Naive B cell (primary cell): ENCODE data around the gene OBI1. TPM values are rescaled to one million over a fixed set of nuclear protein-coding genes. Genes with fewer than 3 reads are reported as not detected.

Source experiments
- ATAC-seq, 2 donors: fragments of 150-1000 bp; cut with Tn5 transposase; 2 replicates each; pipeline ENCODE4 v1.10.0; 2021; ENCODE audit warnings: low read depth in 2 of 2, mild to moderate bottlenecking in 2 of 2, moderate library complexity in 2 of 2
- DNase-seq: peaks from one replicate; pipeline ENCODE4 v3.0.0; 2022
- H3K27ac Mint-ChIP-seq, 6 donors: one replicate each; pipeline ENCODE4 v1.8.0; 2020 to 2022; ENCODE audit warnings: mild to moderate bottlenecking in 6 of 6, mixed read lengths in 6 of 6, moderate library complexity in 5 of 6, inconsistent platforms in 2 of 6
- H3K27me3 Mint-ChIP-seq, 3 donors: one replicate each; pipeline ENCODE4 v1.8.0; 2021 to 2022; ENCODE audit warnings: mixed read lengths in 3 of 3, mild to moderate bottlenecking in 1 of 3
- H3K36me3 Mint-ChIP-seq, 2 donors: one replicate each; pipeline ENCODE4 v1.8.0; 2020 to 2022; ENCODE audit warnings: mixed read lengths in 2 of 2, inconsistent platforms in 1 of 2, mild to moderate bottlenecking in 1 of 2
- H3K4me1 Mint-ChIP-seq, 3 donors: one replicate each; pipeline ENCODE4 v1.8.0; 2020 to 2022; ENCODE audit warnings: mixed read lengths in 3 of 3, inconsistent platforms in 1 of 3, mild to moderate bottlenecking in 1 of 3, moderate library complexity in 1 of 3
- H3K4me3 Mint-ChIP-seq, 8 donors: one replicate each; pipeline ENCODE4 v1.8.0; 2020 to 2022; ENCODE audit warnings: mild to moderate bottlenecking in 8 of 8, mixed read lengths in 8 of 8, moderate library complexity in 8 of 8, inconsistent platforms in 2 of 8
- H3K9me3 Mint-ChIP-seq, 7 donors: one replicate each; pipeline ENCODE4 v1.8.0; 2020 to 2022; ENCODE audit warnings: mixed read lengths in 7 of 7, mild to moderate bottlenecking in 5 of 7, inconsistent platforms in 2 of 7, moderate library complexity in 1 of 7
- polyA plus RNA-seq, 6 donors: library from polyadenylated mRNA; unstranded; fragments of 300-500 nt; fragmentation: Illumina TruSeq; gene quantifications; one replicate each; pipeline ENCODE4 v1.2.3, GENCODE V29; 2021; ENCODE audit warnings: low read depth in 6 of 6

Gene OBI1
- polyA plus RNA-seq, 6 donors from 2014 or later, result 1.00 to 18.5 (median 15.3) TPM

GRCh38 chr13:78606471-78607408, 52.2 kb downstream of the OBI1 start:
- peaks cover 0 to 21% (median 8%) of the 10 kb centered on the region in 7 donors for H3K9me3 Mint-ChIP-seq
- H3K4me1 Mint-ChIP-seq, result peaks cover 40 to 58% (median 49%) of the 10 kb centered on the region in 3 donors
- DNase-seq (no peak), ATAC-seq (no peak)
- peaks cover 0 to 16% of the 10 kb centered on the region in 2 donors for H3K36me3 Mint-ChIP-seq
- H3K4me3 Mint-ChIP-seq, result peak overlapping the region in 5 of 8 donors; percentile 42 to 88 (median 48)
- H3K27me3 Mint-ChIP-seq, result peaks cover 86 to 89% (median 87%) of the 10 kb centered on the region in 3 donors
- peak overlapping the region in 3 of 6 donors; percentile 69 to 86 (median 69) for H3K27ac Mint-ChIP-seq

GRCh38 chr13:78604782-78605611, 54.0 kb downstream of the OBI1 start:
- DNase-seq (no peak), ATAC-seq (no peak)
- Mint-ChIP-seq H3K27me3 (peaks cover 84 to 94% (median 93%) of the 10 kb centered on the region in 3 donors), H3K4me3 (peak overlapping the region in 2 of 8 donors; percentile 62 to 65), H3K9me3 (peaks cover 0 to 30% (median 14%) of the 10 kb centered on the region in 7 donors), H3K4me1 (peaks cover 49 to 65% (median 59%) of the 10 kb centered on the region in 3 donors), H3K27ac (peak overlapping the region in 3 of 6 donors; percentile 2 to 21 (median 21)), H3K36me3 (peaks cover 5 to 24% of the 10 kb centered on the region in 2 donors)

GRCh38 chr13:78603240-78603957, 55.6 kb downstream of the OBI1 start, which contains the start of gene POU4F1:
Gene POU4F1 (minus strand): TSS chr13:78603552. CDS start chr13:78603326, 226 bp downstream.
- peaks cover 0 to 43% (median 19%) of the 10 kb centered on the region in 7 donors for H3K9me3 Mint-ChIP-seq

GRCh38 chr13:78602561-78603239, 56.3 kb downstream of the OBI1 start:
- ATAC-seq (peak; percentile 38 to 42), DNase-seq (no peak)
- peak overlapping the region in 5 of 6 donors; percentile 15 to 98 (median 94) for H3K27ac Mint-ChIP-seq
- H3K4me1 Mint-ChIP-seq, result peaks cover 41 to 47% (median 46%) of the 10 kb centered on the region in 3 donors
- H3K4me3 Mint-ChIP-seq, result peak overlapping the region; percentile 82 to 94 (median 92)
- H3K36me3 Mint-ChIP-seq, result peaks cover 5 to 24% of the 10 kb centered on the region in 2 donors
- H3K27me3 Mint-ChIP-seq, result peaks cover 82 to 88% (median 88%) of the 10 kb centered on the region in 3 donors
- H3K9me3 Mint-ChIP-seq, result peaks cover 0 to 45% (median 20%) of the 10 kb centered on the region in 7 donors

More at GRCh38 chr13:78603240-78603957, 55.6 kb downstream of the OBI1 start, which contains the start of gene POU4F1:
- H3K4me1 Mint-ChIP-seq, result peaks cover 47 to 54% (median 50%) of the 10 kb centered on the region in 3 donors
- DNase-seq (peak; percentile 51), ATAC-seq (peak; percentile 65 to 68)
- peak within 1 kb of the TSS; percentile 82 to 94 (median 92) for H3K4me3 Mint-ChIP-seq
- H3K36me3 Mint-ChIP-seq, result peaks cover 5 to 24% of the 10 kb centered on the region in 2 donors
- peak within 1 kb of the TSS in 5 of 6 donors; percentile 15 to 98 (median 94) for H3K27ac Mint-ChIP-seq
- peaks cover 86 to 93% (median 93%) of the 10 kb centered on the region in 3 donors for H3K27me3 Mint-ChIP-seq

GRCh38 chr13:78601874-78602560, 56.9 kb downstream of the OBI1 start:
- peak overlapping the region in 4 of 6 donors; percentile 73 to 98 (median 95) for H3K27ac Mint-ChIP-seq
- H3K36me3 Mint-ChIP-seq, result peaks cover 5 to 20% of the 10 kb centered on the region in 2 donors
- DNase-seq (no peak), ATAC-seq (peak in 1 of 2 donors; percentile 17)
- peak overlapping the region; percentile 82 to 94 (median 92) for H3K4me3 Mint-ChIP-seq
- H3K9me3 Mint-ChIP-seq, result peaks cover 0 to 50% (median 27%) of the 10 kb centered on the region in 7 donors
- H3K27me3 Mint-ChIP-seq, result peaks cover 83 to 88% (median 88%) of the 10 kb centered on the region in 3 donors
- H3K4me1 Mint-ChIP-seq, result peaks cover 38 to 45% (median 39%) of the 10 kb centered on the region in 3 donors

GRCh38 chr13:78601124-78601873, 57.7 kb downstream of the OBI1 start:
- Mint-ChIP-seq H3K4me1 (peaks cover 32 to 43% (median 36%) of the 10 kb centered on the region in 3 donors), H3K9me3 (peaks cover 0 to 48% (median 20%) of the 10 kb centered on the region in 7 donors), H3K27me3 (peaks cover 77 to 84% (median 84%) of the 10 kb centered on the region in 3 donors), H3K36me3 (peaks cover 5 to 16% of the 10 kb centered on the region in 2 donors), H3K27ac (peak overlapping the region in 5 of 6 donors; percentile 11 to 91 (median 63)), H3K4me3 (peak overlapping the region; percentile 68 to 85 (median 78))
- ATAC-seq, result peak; percentile 46 to 51
- no peak for DNase-seq

- peaks cover 5 to 16% of the 10 kb centered on the region in 2 donors for H3K36me3 Mint-ChIP-seq
- peaks cover 0 to 48% (median 20%) of the 10 kb centered on the region in 7 donors for H3K9me3 Mint-ChIP-seq
- no peak for ATAC-seq
- H3K27me3 Mint-ChIP-seq, result peaks cover 71 to 79% (median 75%) of the 10 kb centered on the region in 3 donors
- H3K4me3 Mint-ChIP-seq, result peak overlapping the region; percentile 47 to 85 (median 74)
- H3K27ac Mint-ChIP-seq, result peak overlapping the region in 5 of 6 donors; percentile 49 to 76 (median 66)
- no peak for DNase-seq
- peaks cover 28 to 43% (median 29%) of the 10 kb centered on the region in 3 donors for H3K4me1 Mint-ChIP-seq
Measured at GRCh38 chr13:78600280-78600883, 58.6 kb downstream of the OBI1 start.

GRCh38 chr13:78599645-78600279, 59.2 kb downstream of the OBI1 start:
- no peak for DNase-seq
- no peak for ATAC-seq
- H3K36me3 Mint-ChIP-seq, result peaks cover 6 to 17% of the 10 kb centered on the region in 2 donors
- peaks cover 29 to 43% (median 33%) of the 10 kb centered on the region in 3 donors for H3K4me1 Mint-ChIP-seq
- peaks cover 71 to 79% (median 74%) of the 10 kb centered on the region in 3 donors for H3K27me3 Mint-ChIP-seq
- peaks cover 0 to 49% (median 24%) of the 10 kb centered on the region in 7 donors for H3K9me3 Mint-ChIP-seq
- peak overlapping the region in 5 of 8 donors; percentile 10 to 80 (median 69) for H3K4me3 Mint-ChIP-seq
- peak overlapping the region in 2 of 6 donors; percentile 39 to 70 for H3K27ac Mint-ChIP-seq

GRCh38 chr13:78598966-78599644, 59.9 kb downstream of the OBI1 start:
- Mint-ChIP-seq H3K4me1 (peaks cover 27 to 41% (median 36%) of the 10 kb centered on the region in 3 donors), H3K27ac (peak overlapping the region in 4 of 6 donors; percentile 20 to 63 (median 41)), H3K9me3 (peaks cover 4 to 51% (median 28%) of the 10 kb centered on the region in 7 donors), H3K27me3 (peaks cover 71 to 79% (median 74%) of the 10 kb centered on the region in 3 donors), H3K4me3 (peak overlapping the region in 1 of 8 donors; percentile 80), H3K36me3 (peaks cover 9 to 23% of the 10 kb centered on the region in 2 donors)
- ATAC-seq, result no peak
- DNase-seq, result no peak
